ENCODE results near the gene ANKRD28.

DNA sequence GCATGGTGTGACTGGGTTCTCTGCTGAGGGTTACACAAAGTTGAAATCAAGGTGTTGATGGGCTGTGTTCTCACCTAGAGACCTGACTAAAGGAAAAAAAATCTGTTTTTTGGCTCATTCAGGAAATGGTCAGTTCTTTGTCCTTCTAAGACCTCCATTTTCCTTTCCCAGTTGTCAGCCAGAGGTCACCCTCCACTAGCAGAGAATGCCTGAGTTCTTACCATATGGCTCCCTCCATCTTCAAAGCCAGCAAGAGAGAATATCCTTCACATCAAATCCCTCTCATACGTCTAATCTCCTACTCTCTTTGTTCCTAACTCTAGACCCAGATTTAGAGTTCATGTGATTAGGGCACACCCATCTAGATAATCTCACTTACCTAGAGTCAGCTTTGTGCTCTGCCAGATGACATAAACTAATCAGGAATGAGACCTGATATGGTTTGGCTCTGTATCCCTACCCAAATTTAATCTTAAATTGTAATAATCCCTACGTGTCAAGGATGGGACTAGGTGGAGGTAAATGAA is 19.4 kb downstream of the ANKRD28 start:
- TF ChIP-seq, protein P1, sequence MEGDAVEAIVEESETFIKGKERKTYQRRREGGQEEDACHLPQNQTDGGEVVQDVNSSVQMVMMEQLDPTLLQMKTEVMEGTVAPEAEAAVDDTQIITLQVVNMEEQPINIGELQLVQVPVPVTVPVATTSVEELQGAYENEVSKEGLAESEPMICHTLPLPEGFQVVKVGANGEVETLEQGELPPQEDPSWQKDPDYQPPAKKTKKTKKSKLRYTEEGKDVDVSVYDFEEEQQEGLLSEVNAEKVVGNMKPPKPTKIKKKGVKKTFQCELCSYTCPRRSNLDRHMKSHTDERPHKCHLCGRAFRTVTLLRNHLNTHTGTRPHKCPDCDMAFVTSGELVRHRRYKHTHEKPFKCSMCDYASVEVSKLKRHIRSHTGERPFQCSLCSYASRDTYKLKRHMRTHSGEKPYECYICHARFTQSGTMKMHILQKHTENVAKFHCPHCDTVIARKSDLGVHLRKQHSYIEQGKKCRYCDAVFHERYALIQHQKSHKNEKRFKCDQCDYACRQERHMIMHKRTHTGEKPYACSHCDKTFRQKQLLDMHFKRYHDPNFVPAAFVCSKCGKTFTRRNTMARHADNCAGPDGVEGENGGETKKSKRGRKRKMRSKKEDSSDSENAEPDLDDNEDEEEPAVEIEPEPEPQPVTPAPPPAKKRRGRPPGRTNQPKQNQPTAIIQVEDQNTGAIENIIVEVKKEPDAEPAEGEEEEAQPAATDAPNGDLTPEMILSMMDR (IDR thresholded peaks at IDR 0.05): no peak
- TF ChIP-seq POLR2A (IDR thresholded peaks at IDR 0.05) (no peak), EP300 (IDR thresholded peaks at IDR 0.05) (no peak), POLR2AphosphoS5 (IDR thresholded peaks at IDR 0.05) (no peak)
